K562 (cell line): ENCODE data around the gene GPC2. TPM values are rescaled to one million over a fixed set of nuclear protein-coding genes. Genes with fewer than 3 reads are reported as not detected.

ENCODE experiments used
- E2F4 ChIP-seq: sonication (generic); formaldehyde crosslinking; IDR thresholded peaks from 2 replicates; pipeline ENCODE4 v1.8.0; 2022; ENCODE audit warnings: mild to moderate bottlenecking, low read depth, missing genetic modification reagents
- E2F6 ChIP-seq, 2 experiments: IDR thresholded peaks; 2 replicates each; pipeline ENCODE4 v1.6.1; 2011; ENCODE audit warnings: borderline replicate concordance in 1 of 2, control low read depth in 1 of 2, low read depth in 1 of 2, low read length in 1 of 2, mild to moderate bottlenecking in 1 of 2, mixed read lengths in 1 of 2, moderate library complexity in 1 of 2; ENCODE audit not compliant: insufficient read depth in 1 of 2, insufficient read length in 1 of 2, poor library complexity in 1 of 2, severe bottlenecking in 1 of 2; ENCODE audit errors: extremely low read depth in 1 of 2
- ELF2 ChIP-seq: fragments of 250-450 bp; sonication (Bioruptor Pico); IDR thresholded peaks from 2 replicates; pipeline ENCODE4 v1.5.0; 2021; ENCODE audit warnings: mild to moderate bottlenecking
- ESRRB ChIP-seq: fragments of 250-450 bp; sonication (Bioruptor Pico); IDR thresholded peaks from 2 replicates; pipeline ENCODE4 v1.5.0; 2020; ENCODE audit warnings: mild to moderate bottlenecking, moderate library complexity, borderline replicate concordance
- GABPB2 ChIP-seq: fragments of 250-450 bp; sonication (Bioruptor Pico); conservative IDR thresholded peaks from 2 replicates; pipeline ENCODE4 v1.5.1; 2021; ENCODE audit warnings: mild to moderate bottlenecking
- HLTF ChIP-seq: fragments of 450-650 bp; IDR thresholded peaks from 2 replicates; pipeline ENCODE4 v1.6.1; 2016
- HNRNPK ChIP-seq: fragments of 200-400 bp; formaldehyde crosslinking; IDR thresholded peaks from one replicate; pipeline ENCODE4 v1.6.1; 2018; ENCODE audit warnings: mild to moderate bottlenecking, low read depth, low read length; ENCODE audit not compliant: poor library complexity, severe bottlenecking
- MTA1 ChIP-seq: fragments of 450-650 bp; IDR thresholded peaks from 2 replicates; pipeline ENCODE4 v1.6.1; 2017; ENCODE audit warnings: borderline replicate concordance
- PHB2 ChIP-seq: fragments of 450-650 bp; IDR thresholded peaks from 2 replicates; pipeline ENCODE4 v1.6.1; 2017; ENCODE audit warnings: low read depth
- PKNOX1 ChIP-seq: fragments of 450-650 bp; IDR thresholded peaks from 2 replicates; pipeline ENCODE4 v1.6.1; 2016
- SIRT6 ChIP-seq: IDR thresholded peaks from one replicate; pipeline ENCODE4 v1.6.1; 2012; ENCODE audit warnings: low read depth, mild to moderate bottlenecking, control low read depth, inconsistent platforms, low read length, moderate library complexity
- SMARCA4 ChIP-seq: fragments of 450-650 bp; IDR thresholded peaks from 2 replicates; pipeline ENCODE4 v1.6.1; 2016
- SREBF2 ChIP-seq: sonication (generic); formaldehyde crosslinking; IDR thresholded peaks from 2 replicates; pipeline ENCODE4 v1.4.0; 2020; ENCODE audit warnings: mild to moderate bottlenecking, missing genetic modification reagents
- STAT6 ChIP-seq: sonication (generic); formaldehyde crosslinking; IDR thresholded peaks from 2 replicates; pipeline ENCODE4 v1.8.1; 2023; ENCODE audit warnings: mild to moderate bottlenecking, missing genetic modification reagents
- TCFL5 ChIP-seq: fragments of 250-450 bp; sonication (Bioruptor Pico); conservative IDR thresholded peaks from 2 replicates; pipeline ENCODE4 v1.6.1; 2021; ENCODE audit warnings: mild to moderate bottlenecking, moderate library complexity, matching md5 sums
- ZBTB2 ChIP-seq: fragments of 450-650 bp; IDR thresholded peaks from 2 replicates; pipeline ENCODE4 v1.6.1; 2016; ENCODE audit warnings: antibody characterized with exemption
- ZNF232 ChIP-seq: sonication (generic); formaldehyde crosslinking; IDR thresholded peaks from 2 replicates; pipeline ENCODE4 v1.8.0; 2022; ENCODE audit warnings: mild to moderate bottlenecking, missing genetic modification reagents
- ZNF586 ChIP-seq: fragments of 450-650 bp; formaldehyde crosslinking; conservative IDR thresholded peaks from 2 replicates; pipeline ENCODE4 v1.4.0; 2020; ENCODE audit warnings: mild to moderate bottlenecking, moderate library complexity
- ZZZ3 ChIP-seq: fragments of 450-650 bp; IDR thresholded peaks from 2 replicates; pipeline ENCODE4 v1.6.1; 2016; ENCODE audit warnings: antibody characterized with exemption, mild to moderate bottlenecking, moderate library complexity
- polyA plus RNA-seq, 8 experiments: library from polyadenylated mRNA; depleted of rRNA in 4 of 8; stranded (reverse) in 5 of 8; unstranded in 3 of 8; fragments of >200 nt; fragmentation: Nextera tagmentation in 2 of 8; fragmentation: Illumina TruSeq in 1 of 8; extraction: Ambion mirVana in 2 of 8; extraction: Trizol in 1 of 8; gene quantifications; 2 replicates each; pipeline versions ENCODE4 v1.2.1 to v1.2.3, GENCODE V29; 2011 to 2014; ENCODE audit warnings: inconsistent platforms in 1 of 8, missing spikeins in 1 of 8
- total RNA-seq, 7 experiments: library from RNA; depleted of rRNA in 6 of 7; stranded (reverse); fragments of >200 nt in 6 of 7; fragmentation: Illumina TruSeq in 2 of 7; extraction: Trizol in 2 of 7; gene quantifications; 2 replicates each; pipeline versions ENCODE4 v1.2.1 to v1.2.3, GENCODE V29; 2011 to 2021; ENCODE audit warnings: low replicate concordance in 1 of 7

The GPC2 gene
- total and polyA plus RNA-seq, 9 of the 15 experiments (the other 6 are each of a cell fraction or from before 2014, with no cell fraction given) = 0.06 to 7.7 (median 1.4) TPM; not detected in 1

- TF ChIP-seq ZNF232 (CRISPR knock-in tag) (no peak), GABPB2 (CRISPR knock-in tag) (no peak), TCFL5 (no peak), SMARCA4 (peak; percentile 48; the same call in 1 of the 2 replicates), ELF2 (CRISPR knock-in tag) (no peak), SIRT6 (no peak), PHB2 (peak; percentile 67; the same call in 1 of the 2 replicates), ESRRB (no peak), E2F4 (no peak), MTA1 (peak; percentile 47; the same call in 1 of the 2 replicates), PKNOX1 (peak; percentile 91), E2F6 (IDR thresholded peaks at IDR 0.05; ENCODE audit: borderline replicate concordance in 1 of 2, extremely low read depth in 1 of 2, insufficient read depth in 1 of 2, insufficient read length in 1 of 2, low read depth in 1 of 2, low read length in 1 of 2, poor library complexity in 1 of 2, severe bottlenecking in 1 of 2) (no peak), ZBTB2 (peak; percentile 40; the same call in 1 of the 2 replicates), HNRNPK (no peak), SREBF2 (CRISPR knock-in tag) (no peak), ZNF586 (CRISPR knock-in tag) (no peak), STAT6 (CRISPR knock-in tag) (no peak), HLTF (0 out of 2 replicates have a peak, but pooled peaks have one; percentile 37), ZZZ3 (no peak)
Measured at GRCh38 chr7:100170101-100170897, 6.9 kb downstream of the GPC2 start (continued).
